HG02840 (cell line): ENCODE measurements around the gene TIMM8B.
A peak's percentile ranks its signal among the peaks of the same experiment; 100 is the strongest.
"Not testable (repeated sequence)": the region's sequence is repeated elsewhere in the genome, so short reads cannot be mapped to it uniquely, and the experiment has no call there.

Experiments used
- ATAC-seq: cut with Tn5 transposase; IDR thresholded peaks from one replicate; pipeline ENCODE4 v1.9.1; 2021; ENCODE audit warnings: mild to moderate bottlenecking, moderate library complexity, moderate number of reproducible peaks; ENCODE audit not compliant: unreplicated experiment, low FRiP score

TIMM8B gene

DNA sequence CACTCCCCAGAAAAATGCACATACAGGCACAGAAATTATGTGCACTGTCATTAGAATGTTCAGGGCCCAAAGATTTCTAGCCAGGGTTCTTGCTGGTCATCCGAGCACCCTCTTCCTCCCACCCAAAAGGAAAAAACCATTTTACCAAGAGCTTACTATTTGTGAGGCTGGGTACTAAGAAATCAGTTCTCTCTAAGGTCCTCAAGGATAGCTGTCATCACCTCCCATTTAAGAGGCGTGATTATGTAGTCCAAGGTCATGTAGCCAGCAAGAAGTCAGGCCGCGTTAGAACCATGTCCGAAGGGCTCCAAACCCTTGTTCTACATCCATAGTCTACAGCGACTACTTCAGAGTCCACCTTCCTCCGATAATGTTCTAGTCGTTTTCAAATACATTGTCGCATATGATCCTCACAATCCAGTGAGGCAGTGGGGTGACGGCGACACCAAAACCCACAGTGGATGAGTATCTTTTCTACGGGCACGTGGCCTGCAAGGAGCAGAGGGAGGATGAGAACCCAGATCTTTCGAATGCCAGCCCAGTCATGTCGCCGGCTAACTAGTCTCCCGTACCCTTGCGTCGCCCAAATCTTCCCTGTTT lies 634 bp downstream of the TIMM8B start:
- ATAC-seq, result peak; percentile 13

DNA sequence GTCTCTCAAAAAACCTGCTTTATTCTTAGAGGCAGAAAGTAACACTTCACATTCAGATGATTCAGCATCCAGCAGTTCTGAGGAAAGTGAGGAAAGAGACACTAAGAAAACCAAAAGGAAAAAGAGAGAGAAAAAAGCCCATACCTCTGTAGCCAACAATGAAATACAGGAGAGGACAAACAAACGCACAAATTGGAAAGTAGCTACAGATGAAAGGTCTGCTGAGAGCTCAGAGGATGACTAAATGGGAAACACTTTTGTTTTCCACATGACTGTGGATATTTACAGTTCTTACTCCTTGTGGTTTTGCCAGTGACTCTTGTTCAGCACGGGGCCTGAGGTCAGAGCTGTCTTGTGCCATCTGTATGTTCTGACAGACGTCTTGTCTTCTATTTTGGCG lies 3.8 kb downstream of the TIMM8B start:
- no peak for ATAC-seq

DNA sequence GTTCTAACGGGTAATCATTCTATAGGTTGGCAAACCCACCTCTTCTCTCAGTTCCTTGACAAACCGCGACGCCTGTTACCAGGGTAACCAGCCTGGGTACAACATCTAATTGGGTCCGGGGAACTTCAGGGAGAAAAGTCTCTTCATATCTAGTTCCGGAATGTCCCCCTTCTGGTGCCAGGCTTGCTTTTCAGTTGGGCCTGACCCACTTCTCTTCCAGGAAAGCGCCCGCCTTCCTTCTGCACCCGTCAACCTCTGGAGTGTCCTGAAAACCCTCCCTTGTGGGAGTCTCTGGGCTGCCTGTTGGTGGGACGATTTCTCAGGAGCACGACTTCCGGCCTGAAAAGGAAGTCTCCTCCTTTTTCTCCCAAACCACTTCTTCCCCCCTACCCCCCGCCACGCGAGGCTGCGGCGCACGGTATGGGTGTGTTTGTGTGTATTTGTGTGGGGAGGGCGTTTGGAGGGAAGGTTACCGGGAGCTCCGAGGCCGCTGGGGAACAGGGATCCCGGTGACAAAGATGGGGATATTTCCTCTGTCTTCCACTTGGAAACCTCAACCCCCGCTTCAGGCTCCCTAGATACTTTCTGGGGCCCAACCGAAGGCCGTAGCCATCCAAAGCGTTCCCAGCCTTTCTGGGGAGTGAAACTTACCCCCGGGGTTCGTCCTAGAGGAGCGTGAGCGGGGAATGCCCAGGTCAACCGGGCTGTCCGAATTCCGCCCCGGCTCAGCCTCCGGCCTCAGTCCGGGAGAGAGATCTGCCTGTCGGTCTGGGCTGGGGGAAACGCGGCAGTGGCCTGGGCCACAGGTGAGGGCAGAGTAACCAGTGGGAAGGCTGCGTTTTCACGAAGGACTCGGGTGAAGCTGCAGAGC lies 12.4 kb downstream of the TIMM8B start, which contains the start of the genes NKAPD1 and PIH1D2:
TSS of gene NKAPD1 (plus strand) at position 359 of the 871 bp plus-strand sequence. CDS start 1,276 bp downstream, outside the sequence.
TSS of gene PIH1D2 (minus strand) at position 77 of the 871 bp plus-strand sequence. CDS start 843 bp downstream, outside the sequence.
- peak; percentile 86 for ATAC-seq

DNA sequence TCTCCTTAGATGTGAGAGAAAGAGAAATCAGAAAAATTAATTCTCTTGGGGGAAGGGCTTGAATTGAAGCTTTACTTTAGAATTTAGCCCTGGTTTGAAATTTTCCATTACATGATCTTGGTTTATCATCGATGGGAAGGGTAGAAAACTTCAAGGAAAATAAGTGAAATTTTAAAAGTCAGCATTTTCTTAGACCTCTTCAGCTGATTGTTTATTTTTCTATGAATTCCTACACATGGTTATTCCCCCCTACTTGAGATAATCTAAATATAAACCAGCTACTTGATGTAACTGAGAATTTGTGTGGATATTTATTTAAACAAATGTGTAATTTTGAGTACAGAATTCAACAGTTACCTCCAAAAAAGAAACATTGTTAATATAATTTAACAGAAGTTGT lies 23.6 kb downstream of the TIMM8B start:
- no peak for ATAC-seq

DNA sequence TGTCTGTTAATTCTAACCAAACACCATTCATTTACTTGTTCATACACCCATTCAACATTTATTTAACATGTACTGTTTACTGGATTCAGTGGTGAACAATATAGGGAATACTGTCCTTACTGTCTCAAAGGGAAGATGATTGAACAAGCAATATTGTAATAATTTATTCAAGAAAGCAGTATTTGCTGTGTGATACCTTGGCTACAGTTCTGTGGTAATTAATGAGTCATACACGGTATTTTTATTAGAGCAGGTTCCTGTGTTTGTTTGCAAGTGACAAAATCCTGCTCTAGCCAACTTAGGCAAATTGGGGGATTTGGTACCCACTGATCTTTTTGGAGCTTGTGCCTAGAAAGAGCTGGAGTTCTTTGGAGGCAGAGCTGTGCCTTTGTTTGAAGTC lies 28.5 kb downstream of the TIMM8B start:
- no peak for ATAC-seq

DNA sequence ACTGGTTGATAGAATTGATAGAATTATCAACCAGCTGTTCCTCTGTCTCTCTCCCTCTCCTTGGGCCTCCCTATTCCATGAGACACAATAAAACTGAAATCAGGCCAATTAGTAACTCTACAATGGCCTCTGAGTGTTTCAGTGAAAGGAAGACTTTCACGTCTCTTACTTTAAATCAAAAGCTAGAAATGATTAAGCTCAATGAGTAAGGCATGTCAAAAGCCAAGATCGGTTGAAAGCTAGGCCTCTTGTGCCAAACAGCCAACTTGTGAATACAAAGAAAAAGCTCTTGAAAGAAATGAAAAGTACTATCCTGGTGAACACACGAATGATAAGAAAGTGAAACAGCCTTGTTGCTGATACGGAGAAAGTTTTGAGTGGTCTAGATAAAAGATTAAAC lies 29.4 kb downstream of the TIMM8B start:
- no peak for ATAC-seq

DNA sequence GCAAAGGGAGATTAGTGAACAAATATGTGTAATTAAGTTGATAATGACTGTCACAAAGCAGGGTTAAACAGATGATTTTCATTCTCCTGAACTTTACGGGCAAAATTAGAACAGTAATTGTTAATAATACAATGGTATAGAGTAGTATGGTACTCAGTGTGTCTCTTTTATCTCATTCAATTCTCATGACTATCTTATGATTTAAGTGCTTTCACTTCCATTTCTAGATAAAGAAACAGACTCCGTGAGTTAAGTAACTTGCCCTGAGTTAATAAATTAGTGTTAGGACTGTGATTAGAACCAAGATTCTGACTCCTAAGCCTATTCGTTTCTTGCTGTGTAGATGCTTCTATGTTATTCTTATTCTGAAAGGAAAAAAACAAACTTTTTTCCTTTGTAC lies 34.8 kb downstream of the TIMM8B start:
- ATAC-seq, result no peak

DNA sequence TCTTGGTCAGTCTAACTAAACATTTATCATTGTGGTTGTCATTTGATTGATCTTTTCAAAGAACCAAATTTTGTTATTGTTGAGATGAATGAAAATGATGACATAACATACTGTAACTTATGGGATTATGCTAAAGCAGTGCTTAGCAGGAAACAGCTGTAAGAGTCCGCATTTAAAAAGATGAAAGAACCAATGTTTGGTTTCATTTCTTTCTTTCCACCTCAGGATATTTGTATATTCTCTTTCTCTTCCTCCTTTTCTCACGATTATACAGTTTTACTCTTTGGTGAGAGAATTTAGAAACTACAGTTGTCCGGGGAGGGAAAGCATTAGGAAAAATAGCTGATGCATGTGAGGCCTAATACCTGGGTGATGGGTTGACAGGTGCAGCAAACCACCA lies 35.8 kb downstream of the TIMM8B start:
- peak; percentile 78 for ATAC-seq

DNA sequence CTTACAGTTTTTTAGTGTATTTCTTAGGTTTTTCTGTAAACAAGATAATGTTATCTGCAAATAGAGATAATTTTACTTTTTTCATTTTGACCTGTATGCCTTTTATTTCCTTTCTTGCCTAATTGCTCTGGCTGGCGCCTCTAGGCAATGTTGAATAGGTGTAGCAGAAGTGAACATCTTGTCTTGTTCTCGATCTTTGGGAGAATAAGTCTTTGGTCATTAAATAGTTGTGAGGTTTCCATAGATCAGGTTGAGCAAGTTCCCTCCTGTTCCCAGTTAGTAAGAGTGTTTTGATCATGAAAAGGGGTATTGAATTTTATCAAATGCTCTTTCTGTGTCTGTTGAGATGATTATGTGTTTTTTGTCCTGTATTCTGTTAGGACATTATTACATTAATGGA lies 36.8 kb downstream of the TIMM8B start:
- no peak for ATAC-seq

DNA sequence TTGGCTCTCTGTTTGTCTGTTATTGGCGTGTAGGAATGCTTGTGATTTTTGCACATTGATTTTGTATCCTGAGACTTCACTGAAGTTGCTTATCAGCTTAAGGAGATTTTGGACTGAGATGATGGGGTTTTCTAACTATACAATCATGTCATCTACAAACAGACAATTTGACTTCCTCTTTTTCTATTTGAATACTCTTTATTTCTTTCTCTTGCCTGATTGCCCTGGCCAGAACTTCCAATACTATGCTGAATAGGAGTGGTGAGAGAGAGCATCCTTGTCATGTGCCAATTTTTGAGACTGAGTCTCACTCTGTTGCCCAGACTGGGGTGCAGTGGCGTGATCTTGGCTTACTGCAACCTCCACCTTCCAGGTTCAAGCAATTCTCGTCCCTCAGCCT lies 38.3 kb downstream of the TIMM8B start:
- ATAC-seq, result not testable (repeated sequence)

DNA sequence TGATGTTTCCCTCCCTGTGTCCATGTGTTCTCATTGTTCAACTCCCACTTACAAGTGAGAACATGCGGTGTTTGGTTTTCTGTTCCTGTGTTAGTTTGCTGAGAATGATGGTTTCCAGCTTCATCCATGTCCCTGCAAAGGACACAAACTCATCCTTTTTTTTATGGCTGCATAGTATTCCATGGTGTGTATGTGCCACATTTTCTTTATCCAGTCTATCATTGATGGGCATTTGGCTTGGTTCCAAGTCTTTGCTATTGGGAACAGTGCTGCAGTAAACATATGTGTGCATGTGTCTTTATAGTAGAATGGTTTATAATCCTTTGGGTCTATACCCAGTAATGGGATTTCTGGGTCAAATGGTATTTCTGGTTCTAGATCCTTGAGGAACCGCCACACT lies 39.9 kb downstream of the TIMM8B start:
- ATAC-seq, result not testable (repeated sequence)

DNA sequence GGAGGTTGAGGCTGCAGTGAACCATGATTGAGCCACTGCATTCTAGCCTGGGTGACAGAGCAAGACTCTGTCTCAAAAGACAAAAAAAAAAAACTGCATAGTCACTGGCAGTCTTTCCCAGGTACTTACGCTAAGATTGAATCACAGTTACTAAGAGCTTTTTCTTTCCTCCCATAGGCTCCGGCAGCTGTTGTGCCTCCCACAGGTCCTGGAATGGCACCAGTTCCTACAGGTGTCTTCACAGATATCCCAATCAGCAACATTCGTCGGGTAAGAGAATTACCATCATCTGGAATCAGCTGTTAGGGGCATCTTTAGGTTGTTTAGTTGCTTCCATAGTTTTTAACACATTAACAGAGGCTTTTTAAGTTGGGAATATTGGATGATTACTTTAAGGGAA lies 41.6 kb downstream of the TIMM8B start:
- ATAC-seq, result no peak

DNA sequence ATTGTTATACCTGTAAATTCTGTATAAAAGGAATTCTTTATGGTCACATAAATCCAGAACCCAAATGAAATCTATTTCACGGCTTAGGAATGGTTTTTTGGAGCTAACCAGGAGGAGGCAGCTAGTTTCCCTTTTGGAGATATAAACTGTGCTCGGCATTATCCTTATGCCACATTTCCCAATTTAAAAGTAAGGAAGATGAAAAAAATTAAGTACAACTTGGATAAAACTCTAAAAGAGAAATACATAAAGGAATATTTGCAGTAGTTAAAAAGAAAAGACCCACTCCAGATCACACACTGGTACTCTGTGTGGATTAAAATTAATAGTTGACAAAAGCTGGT lies 43.6 kb downstream of the TIMM8B start:
- no peak for ATAC-seq

DNA sequence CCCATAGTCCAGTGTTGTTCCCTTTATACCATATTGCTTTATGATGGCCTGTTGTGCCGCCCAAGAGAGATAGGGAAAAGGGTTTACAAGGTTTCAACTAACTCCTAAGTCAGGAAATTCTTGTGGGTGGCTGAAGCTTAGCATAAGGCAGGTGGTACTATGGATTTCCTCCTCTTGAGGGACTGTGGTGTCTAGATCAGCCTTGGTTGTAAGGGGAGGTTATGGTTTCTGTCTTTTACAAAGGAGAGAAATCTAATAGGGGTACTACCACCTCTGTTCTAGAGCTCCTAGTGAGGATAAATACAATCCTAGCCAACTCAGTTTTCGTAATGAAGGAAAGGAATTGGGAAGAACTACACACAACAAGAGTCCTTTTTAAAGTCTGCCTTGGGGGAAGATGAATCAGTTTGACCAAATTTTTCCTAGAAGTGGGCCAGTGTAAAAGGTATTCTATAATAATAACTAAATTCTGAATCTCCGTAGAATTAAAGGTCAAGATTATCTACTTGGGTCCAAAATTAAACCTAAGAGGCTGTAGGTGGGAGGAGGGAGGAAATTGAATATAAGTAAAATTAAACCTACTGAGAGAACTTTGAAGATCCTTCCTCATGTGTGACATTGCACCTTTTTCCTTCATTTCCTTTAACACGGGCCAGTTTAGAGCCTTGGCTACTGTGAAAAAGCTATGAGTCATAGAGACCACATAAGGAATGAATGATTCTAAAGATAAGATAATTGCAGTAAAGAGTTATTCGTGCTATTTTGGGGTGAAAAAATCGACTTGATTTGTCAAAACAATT lies 44.2 kb downstream of the TIMM8B start:
- ATAC-seq, result no peak

DNA sequence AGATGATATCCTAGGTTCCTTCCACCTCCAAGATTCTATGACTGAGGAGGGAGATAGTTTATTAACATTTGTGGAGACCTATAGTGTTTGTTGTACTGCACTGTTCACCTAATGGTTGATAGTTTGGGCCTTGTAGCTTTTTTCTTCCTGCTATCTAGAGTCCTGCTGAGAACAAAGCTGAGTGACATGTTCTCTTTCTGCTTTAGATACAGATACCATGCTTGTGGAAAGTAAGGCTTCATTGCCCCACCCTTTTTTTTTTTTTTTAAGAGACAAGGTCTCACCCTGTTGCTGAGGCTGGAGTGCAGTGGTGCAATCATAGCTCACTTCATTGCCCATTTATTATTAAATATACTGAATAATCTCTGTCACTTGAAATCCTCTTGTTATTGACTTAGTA lies 49.0 kb downstream of the TIMM8B start:
- no peak for ATAC-seq
